GM18861 (cell line): ENCODE data around the gene LSAMP.
"Not testable (repeated sequence)": the region's sequence is repeated elsewhere in the genome, so short reads cannot be mapped to it uniquely, and the experiment has no call there.

Experiments used
- ATAC-seq: cut with Tn5 transposase; IDR thresholded peaks from one replicate; pipeline ENCODE4 v1.9.1; 2021; ENCODE audit not compliant: unreplicated experiment

LSAMP gene

DNA sequence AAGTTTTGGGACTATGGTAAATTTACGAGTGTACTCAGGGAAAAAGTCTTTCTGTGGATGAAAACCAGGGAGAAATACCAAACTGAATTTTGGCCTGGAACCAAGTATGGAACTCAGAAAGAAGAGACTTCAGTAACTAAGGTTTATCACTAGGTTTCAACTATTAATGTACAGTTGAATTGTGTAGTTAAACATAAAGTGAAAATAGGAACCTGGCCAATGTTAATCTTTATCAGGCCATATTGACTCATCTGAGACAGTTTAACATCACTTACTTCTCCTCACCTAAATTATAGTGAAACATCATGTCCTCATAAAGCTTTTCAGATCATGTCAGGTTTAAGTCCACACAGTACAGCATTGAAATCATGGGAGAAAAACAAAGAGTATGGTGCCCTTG, 197.7 kb downstream of the LSAMP start:
- ATAC-seq: no peak

DNA sequence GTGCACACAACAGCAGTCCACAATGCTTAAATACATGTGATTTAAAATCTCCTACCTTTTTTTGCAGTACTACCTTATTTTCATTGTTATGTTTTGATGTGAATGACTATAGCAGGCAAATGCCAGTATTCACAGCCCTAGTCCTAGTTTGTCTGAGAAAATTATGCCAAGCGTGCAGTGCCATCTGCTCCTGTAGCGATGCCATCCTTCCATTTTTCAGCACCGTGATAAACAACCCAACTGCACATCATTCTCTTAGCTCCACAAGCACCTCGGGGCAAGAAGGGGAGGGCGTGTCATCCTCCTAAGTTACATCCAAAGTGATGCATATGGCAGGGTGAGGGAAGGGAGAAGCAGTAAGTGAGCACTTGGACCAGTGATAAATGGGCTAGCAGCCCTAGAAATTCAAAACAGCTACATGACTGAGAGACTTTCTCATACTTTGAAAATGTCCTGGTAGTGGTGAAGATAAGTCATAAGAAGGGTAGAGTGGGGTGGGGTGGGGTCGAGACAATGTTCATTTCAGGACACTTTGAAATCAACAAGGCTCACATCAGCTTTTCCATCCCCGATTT, 198.8 kb downstream of the LSAMP start:
- no peak for ATAC-seq

DNA sequence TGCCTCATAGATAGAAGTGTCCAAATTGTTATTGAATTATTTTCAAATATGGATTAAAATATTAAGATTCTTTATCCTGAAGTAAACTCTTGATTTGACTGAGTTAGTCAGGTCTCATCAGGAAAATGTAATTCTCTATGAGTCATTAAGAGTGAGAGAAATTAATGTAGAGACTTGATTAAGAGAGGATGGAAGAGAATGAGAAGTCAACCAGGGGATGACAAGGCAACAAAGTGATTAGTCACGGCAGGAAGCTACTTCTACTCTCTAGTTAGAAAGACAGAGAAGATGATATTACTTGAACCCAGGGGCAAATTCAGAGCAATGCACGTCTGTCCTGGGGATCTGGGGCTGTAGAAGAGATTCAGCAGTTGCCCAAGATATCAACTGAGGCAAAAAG, 202.5 kb downstream of the LSAMP start:
- no peak for ATAC-seq

DNA sequence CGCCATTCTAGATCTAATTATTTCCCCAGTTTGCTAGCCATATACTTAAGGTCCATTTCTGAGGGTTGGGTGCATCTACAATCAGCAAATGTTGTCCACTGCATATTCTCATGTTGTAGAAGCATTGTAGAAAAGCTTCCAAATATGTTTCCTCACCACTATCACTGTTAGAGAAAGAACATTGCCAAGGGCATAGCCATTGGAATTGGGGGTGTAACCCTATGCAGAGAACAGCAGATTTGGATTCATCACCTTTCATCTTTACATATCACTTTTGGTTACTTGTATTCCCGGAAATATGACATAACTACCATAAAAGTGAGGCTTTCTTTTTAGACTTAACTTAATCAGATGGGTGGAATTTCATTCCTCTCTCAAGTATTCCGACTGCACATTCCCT, 203.6 kb downstream of the LSAMP start:
- no peak for ATAC-seq

DNA sequence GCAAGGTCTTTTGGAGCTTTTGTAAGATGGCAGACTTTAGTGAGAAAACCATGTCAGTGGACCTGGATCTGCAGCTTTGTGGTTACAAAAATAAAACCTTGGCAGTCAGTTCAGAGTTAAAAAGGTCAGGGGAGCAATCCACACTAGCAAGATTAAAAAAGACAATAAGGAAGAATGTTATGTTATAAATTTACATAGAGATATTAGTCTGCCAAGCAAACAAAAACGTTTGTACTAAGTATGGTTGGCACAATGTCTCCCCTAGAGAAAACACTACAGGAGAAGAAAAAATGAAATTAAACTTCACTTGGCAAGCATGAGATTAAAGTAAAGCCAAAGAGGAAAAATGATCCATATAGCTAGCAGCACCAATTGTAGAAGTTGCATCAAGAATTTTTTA, 205.0 kb downstream of the LSAMP start:
- ATAC-seq: no peak

DNA sequence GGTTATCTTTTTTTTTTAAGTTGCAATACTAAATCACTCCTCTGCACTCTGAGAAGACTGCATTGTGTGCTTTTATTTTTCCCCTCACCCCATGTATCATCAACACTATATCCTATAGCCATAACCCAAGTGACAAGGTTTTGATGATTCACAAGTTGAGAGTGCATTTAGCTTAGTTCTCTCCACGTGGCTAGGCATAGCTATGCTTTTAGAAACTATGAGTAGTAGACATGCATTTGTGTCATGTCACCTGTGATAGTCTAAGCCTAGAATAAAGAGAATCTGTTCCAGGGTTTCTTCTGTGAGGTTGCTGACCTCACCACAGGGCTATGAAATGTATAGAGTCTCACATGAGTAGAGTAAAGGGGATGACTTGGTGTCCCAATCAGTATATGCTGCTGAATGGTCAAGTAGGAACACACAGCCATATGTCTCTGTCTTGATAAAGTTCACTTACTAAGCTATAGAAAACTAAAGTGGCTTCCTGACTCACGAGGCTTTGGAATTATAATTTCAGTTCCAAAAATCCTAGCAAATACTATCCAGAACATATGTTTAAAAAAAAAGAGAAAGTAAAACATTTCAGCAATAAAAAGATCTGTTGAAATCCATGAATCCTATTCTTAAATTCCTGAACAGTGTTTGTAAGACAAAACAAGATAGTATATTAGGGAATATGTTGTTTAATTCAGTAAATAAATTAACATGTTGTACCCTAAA, 206.3 kb downstream of the LSAMP start:
- no peak for ATAC-seq

DNA sequence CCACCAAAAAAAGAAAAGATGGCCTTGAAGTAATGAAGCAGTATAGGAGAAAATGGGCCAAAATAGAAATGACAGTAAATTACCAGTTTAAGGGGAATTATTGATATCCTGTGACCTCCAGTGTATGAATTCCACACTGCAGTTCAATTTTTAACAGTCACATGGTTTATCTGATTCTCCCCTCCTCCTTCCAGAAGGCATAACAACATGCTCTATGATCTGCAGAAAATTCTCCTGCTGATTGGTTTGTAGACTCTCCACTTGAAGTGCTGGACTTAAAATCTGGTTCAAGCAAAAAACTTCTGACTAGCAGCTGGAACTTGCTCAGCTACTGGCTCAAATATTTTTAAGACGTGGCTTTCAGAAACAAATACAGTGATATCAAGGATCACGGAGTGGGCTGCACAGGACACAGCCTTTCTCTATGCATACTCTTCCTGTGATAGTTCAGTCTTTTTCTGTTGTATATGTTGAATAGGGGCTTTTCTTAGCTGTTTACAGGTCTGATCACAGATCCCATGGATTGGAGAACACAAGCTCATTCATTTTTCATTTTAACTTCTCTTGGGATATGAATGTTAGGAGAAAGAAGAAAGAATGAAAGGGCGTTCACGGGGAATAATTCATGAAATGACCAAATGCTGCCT, 211.5 kb downstream of the LSAMP start:
- ATAC-seq: no peak

DNA sequence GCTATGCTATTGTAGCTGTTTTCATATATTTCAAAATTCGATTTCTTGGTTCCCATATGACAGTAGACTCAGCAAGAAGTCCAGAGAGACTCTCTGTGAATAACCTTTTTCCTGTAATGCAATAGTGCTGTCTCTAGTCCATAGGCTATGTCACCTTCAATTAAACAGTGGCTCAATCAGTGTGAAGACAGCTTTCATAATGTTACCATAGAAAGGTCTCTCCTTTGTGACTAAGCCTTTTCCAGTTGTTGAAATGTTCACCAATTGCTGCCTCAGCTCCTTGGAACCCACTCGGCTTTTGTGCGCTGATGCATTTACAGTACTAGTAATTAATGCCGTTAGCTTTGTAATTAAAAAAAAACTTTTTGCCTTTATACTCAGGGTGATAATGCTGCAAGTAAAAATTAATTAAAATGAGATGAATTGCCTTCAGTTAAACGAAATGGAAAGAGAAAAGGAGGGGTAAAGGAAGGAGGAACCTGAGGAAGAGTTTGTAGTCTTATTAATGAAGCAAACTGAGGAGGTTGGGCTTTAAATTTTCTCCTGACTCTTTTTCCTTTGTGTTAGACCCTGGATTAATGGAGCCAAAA, 214.8 kb downstream of the LSAMP start:
- ATAC-seq: no peak

DNA sequence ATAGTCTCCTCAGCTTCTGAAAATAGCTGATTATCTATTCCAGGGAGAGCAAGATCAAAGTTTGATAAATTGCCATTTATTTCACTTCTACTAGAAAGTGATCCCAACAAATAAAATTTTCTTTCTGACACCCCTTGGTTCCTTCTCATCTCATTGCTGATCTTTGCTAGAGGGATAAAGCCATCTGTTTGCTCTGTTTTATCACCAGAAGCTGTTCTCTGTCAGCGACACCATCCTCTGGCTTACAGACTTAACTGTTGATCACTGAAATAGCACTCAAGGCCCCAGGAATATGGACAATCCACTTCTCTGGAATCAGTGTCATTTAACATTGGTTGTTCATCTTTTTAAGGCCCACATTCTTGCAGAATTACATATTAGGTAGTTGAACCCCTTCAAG, 219.0 kb downstream of the LSAMP start:
- no peak for ATAC-seq

DNA sequence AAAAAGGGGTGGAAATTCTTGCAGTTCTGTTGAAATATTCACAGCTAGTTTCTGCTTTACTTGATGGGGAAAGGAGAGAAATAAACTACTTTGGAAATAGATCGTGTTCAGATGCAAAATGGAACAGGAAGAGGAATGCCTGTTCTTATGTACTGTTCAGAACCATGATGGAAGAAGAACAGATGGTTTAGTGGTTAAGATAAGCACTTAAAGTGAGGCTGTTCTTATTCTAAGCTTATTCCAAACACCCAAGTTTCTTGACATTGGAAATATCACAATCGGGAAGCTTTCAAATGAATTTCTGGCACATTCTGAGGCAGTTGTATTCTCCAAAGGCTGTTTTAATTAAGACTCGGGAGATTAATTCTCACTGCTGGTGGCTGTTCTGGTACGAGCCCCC, 228.5 kb downstream of the LSAMP start:
- no peak for ATAC-seq

DNA sequence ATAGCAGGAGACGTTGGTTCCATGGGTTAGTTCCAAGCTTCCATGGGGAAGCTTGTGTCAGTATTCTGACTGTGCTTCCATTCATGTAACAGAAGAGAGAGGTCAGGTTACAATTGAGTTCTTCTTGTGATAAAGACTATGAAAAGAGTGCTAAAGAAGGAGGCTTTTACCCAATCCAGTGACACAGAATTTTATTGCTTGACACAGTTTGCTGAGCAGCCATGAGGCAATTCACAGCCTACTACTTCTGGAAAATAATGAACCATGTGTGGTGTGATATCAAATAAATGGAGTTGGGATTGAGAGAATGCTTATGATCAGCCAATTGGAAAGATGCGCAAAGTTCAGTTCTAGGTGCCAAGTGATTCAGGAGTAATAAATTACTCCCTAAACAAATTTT, 233.4 kb downstream of the LSAMP start:
- no peak for ATAC-seq

DNA sequence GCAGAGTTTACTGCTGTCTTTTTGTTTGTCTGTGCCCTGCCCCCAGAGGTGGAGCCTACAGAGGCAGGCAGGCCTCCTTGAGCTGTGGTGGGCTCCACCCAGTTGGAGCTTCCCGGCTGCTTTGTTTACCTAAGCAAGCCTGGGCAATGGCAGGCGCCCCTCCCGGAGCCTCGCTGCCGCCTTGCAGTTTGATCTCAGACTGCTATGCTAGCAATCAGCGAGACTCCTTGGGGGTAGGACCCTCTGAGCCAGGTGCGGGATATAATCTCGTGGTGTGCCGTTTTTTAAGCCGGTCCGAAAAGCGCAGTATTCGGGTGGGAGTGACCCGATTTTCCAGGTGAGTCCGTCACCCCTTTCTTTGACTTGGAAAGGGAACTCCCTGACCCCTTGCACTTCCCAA, 236.5 kb downstream of the LSAMP start:
- ATAC-seq: not testable (repeated sequence)

DNA sequence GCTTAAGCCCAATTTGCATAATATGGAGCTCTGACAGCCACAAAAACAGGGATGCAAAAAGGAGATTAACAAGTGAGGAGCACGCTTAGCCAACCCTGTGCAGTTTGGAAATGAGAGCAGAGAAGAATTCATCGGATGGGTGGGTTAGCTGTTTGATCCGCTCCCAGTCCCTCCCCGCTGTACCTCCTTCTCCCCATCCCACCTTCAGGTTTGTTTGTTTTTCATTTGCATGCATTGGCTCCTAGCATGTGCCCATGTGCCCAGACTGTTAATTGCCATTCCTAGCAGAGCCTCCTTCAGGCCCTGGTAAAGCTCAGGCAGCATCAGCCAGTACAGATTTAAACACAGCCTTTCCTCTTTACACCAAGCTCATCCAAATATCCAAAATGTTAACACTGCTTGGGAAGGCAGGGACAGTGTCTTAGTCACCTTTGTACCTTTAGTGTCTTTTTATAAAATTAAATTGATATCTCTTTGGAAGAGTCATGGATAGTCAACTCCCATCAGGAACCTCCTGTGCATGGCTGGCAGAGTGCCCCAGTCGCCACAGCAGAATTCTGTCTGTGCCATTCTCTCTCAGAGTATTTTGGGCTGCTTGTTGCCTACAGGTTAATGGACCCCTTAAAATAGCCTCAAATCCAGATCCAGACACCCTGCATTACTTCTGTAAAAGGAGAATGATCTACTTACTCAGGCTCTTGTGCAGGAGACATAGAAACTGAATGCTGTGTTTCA, 244.2 kb downstream of the LSAMP start:
- ATAC-seq: no peak

DNA sequence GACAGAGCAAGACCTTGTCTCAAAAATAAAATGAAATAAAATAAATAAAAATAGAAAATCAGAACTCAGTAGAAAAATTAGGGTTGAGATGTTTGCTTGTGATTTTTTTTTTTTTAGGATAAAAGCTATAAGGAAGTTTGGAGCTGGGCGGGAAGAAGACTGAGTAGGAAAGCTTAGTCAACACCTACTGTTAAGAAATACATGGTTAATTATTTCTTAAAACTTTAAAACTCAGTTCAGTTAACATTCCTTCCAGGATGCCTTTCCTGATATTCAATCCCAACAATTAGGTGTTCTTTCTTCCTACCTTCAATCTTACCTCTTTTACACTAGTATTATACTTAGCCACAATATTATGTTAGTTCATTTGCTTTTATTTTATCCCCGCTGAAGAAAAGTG, 246.2 kb downstream of the LSAMP start:
- no peak for ATAC-seq

DNA sequence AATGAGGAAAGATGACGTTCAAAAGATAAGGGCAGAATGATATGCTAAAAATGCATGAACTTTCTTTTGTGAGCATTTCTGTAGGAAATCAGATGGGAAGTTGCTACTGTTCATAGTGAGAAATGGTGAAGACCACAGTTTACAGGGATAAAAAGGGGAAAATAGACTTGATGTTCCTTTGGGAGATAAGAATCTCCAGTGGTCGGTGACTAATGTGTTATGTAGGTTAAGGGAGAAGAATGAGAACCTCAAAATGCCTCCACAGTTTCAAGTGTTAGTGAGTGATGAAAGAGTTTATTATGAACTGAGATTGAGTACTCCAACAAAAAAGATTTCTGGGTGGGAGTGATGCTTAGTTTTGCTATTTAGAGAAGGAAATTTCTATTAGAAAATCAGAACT, 247.2 kb downstream of the LSAMP start:
- ATAC-seq: no peak

DNA sequence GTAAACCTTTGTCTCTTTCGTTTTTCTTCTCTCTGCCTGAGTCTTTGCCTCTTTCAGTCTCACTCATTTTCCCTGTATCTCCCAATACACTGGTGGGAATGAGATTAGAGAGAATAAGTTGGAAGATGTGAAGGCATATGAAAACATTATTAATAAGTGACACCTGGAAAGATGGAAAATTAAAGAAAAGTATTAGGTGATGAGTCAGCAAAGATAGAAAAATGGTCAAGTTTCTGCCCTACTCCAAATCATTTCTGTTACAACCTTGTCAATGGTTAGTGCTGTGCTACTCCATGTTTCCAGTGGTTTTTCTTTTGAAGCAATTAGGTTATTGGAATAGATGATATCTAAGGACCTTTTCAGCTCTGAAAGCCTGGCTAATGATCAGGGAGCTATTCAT, 252.8 kb downstream of the LSAMP start:
- no peak for ATAC-seq

DNA sequence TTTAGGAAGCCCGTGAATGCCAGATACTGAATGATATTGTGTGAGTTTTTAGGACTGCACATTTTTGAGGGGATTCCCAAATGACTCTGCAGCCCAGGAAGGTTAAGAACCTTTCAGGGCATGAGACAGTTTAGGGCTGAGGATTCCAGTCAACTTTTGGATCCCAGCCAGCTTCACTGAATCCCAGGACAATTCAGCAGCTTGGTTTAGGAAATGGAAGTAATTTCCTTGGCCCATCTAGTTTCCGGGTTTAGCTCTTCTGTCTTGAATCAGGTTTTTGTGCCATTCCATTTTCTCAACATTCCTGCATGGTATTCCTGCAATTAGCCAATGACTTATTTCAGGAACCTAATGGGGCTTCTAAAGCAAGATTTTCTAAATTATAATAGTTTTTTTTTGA, 253.9 kb downstream of the LSAMP start:
- ATAC-seq: no peak

DNA sequence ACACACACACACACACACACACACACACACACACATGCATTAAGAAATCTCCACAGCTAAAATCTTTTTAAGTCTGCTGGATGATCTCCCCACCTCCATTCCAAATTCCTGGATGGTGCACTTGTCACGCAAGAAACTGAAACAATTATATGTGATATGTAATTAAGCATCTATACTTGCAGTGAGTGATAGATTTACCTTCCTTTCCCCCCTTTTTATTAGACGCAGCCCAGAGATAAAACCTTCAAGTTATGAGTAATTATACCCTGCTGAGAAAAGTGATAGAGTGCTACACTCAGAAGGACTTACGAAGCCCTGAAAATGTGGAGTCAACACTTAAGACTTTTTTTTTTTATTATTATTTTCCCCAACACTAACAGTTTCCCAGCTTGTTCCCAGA, 255.2 kb downstream of the LSAMP start:
- ATAC-seq: no peak

DNA sequence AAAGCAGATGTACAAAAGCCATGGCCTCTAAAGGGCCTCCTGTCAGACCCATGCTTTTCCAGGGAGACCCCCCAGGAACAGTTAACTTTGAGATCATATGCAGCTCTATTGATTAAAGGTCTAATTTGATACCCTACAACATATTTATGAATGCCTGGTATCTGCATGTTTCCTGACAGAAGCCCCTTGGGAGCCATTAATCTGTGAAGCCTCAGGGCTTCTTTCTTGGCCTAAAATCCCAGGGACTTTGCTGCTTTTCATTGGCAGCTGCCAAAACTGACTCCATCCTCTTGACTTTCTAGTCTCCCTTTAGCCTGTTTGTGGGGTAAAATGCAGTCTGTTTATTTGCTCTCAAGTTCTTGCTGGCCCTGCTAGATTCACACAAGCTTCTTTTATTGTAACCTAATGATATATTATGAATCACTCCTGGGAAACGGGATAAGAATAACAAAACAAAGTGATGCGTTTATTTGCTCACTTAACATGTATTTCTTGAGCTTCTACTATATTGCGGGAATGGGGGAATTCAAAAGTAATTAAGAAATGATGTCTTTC, 257.0 kb downstream of the LSAMP start:
- no peak for ATAC-seq

DNA sequence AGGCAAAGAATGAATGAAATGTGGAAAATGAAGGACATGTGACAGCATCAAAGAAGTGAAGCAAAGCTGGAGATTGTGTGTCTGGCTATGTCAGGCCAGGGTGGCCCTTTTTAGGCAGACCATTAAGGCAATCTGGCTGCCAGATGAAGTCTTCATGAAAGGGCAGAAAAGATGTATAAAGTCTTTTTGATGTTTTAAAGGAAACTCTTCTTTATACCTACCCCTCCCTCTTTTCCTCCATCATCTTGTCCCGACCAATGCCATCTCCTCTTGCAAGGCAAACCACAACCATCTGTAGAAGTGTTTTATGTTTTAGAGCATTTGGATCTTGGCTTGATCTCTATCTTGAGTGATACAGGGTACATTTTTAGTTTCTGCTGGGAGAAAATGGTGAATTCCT, 259.2 kb downstream of the LSAMP start:
- no peak for ATAC-seq

DNA sequence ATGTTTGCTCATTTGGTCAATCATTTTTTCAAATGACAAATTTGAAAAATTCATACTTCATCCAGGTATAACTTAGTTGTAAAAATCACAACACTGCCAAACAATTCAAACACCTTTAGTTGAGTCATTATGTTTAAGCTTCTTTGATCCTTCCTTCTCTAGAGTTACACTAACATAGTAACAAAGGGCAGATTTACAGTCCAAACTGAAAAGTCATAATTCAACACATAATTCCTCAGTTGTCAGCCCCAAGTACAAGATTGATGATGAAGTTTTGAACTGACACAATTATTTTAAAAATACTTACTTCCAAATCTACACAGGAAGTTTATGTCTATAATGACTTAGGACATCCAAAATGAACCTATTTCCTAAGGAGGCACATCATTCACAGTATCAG, 264.1 kb downstream of the LSAMP start:
- ATAC-seq: no peak
